ENCODE data around the gene NGB. TPM values are rescaled to one million over a fixed set of nuclear protein-coding genes. Genes with fewer than 3 reads are reported as not detected.
A peak's percentile ranks its signal among the peaks of the same experiment; 100 is the strongest.

NGB gene
- total and polyA plus RNA-seq, 9 of the 15 experiments (the other 6 are each of a cell fraction or from before 2014, with no cell fraction given), result not detected

GRCh38 chr14:77320238-77320935, 49.4 kb upstream of the NGB start, which contains the start of gene POMT2 (continued):
- TF ChIP-seq, protein P1, sequence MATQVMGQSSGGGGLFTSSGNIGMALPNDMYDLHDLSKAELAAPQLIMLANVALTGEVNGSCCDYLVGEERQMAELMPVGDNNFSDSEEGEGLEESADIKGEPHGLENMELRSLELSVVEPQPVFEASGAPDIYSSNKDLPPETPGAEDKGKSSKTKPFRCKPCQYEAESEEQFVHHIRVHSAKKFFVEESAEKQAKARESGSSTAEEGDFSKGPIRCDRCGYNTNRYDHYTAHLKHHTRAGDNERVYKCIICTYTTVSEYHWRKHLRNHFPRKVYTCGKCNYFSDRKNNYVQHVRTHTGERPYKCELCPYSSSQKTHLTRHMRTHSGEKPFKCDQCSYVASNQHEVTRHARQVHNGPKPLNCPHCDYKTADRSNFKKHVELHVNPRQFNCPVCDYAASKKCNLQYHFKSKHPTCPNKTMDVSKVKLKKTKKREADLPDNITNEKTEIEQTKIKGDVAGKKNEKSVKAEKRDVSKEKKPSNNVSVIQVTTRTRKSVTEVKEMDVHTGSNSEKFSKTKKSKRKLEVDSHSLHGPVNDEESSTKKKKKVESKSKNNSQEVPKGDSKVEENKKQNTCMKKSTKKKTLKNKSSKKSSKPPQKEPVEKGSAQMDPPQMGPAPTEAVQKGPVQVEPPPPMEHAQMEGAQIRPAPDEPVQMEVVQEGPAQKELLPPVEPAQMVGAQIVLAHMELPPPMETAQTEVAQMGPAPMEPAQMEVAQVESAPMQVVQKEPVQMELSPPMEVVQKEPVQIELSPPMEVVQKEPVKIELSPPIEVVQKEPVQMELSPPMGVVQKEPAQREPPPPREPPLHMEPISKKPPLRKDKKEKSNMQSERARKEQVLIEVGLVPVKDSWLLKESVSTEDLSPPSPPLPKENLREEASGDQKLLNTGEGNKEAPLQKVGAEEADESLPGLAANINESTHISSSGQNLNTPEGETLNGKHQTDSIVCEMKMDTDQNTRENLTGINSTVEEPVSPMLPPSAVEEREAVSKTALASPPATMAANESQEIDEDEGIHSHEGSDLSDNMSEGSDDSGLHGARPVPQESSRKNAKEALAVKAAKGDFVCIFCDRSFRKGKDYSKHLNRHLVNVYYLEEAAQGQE (IDR thresholded peaks at IDR 0.05; ENCODE audit: borderline replicate concordance), result no peak
- TF ChIP-seq, protein P1 (CRISPR knock-in tag; IDR thresholded peaks at IDR 0.05; ENCODE audit: low read depth), result 0 out of 2 replicates have a peak, but pooled peaks have one; percentile 24
- TF ChIP-seq ZKSCAN3 (CRISPR knock-in tag; IDR thresholded peaks at IDR 0.05) (no peak), DMBX1 (CRISPR knock-in tag; IDR thresholded peaks at IDR 0.05; ENCODE audit: borderline replicate concordance) (no peak), POLR2B (IDR thresholded peaks at IDR 0.05; ENCODE audit: low read depth, partially characterized antibody) (peak; percentile 20), SREBF1 (IDR thresholded peaks at IDR 0.05; ENCODE audit: borderline replicate concordance, low read depth, low read length) (no peak), TRIM25 (IDR thresholded peaks at IDR 0.05; ENCODE audit: borderline replicate concordance) (no peak), ZNF584 (CRISPR knock-in tag; IDR thresholded peaks at IDR 0.05; ENCODE audit: low read depth) (no peak), YY1 (IDR thresholded peaks at IDR 0.05; ENCODE audit: borderline replicate concordance in 1 of 3, control insufficient read depth in 1 of 3, extremely low read depth in 1 of 3, insufficient read depth in 3 of 3, insufficient read length in 1 of 3, insufficient replicate concordance in 2 of 3, low read depth in 1 of 3, low read length in 2 of 3) (peak in 2 of 3 experiments; percentile 21 to 60), SRSF3 (IDR thresholded peaks at IDR 0.05; ENCODE audit: insufficient read depth, low read length) (no peak), PTTG1 (tag; IDR thresholded peaks at IDR 0.05; ENCODE audit: low read depth) (no peak), ARID1B (IDR thresholded peaks at IDR 0.05) (no peak), SIN3B (IDR thresholded peaks at IDR 0.05; ENCODE audit: low read depth) (0 out of 2 replicates have a peak, but pooled peaks have one; percentile 27)
- TF ChIP-seq, protein P2, sequence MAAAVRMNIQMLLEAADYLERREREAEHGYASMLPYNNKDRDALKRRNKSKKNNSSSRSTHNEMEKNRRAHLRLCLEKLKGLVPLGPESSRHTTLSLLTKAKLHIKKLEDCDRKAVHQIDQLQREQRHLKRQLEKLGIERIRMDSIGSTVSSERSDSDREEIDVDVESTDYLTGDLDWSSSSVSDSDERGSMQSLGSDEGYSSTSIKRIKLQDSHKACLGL (CRISPR knock-in tag; IDR thresholded peaks at IDR 0.05; ENCODE audit: borderline replicate concordance, poor library complexity, severe bottlenecking), result no peak
- TF ChIP-seq, protein P3, sequence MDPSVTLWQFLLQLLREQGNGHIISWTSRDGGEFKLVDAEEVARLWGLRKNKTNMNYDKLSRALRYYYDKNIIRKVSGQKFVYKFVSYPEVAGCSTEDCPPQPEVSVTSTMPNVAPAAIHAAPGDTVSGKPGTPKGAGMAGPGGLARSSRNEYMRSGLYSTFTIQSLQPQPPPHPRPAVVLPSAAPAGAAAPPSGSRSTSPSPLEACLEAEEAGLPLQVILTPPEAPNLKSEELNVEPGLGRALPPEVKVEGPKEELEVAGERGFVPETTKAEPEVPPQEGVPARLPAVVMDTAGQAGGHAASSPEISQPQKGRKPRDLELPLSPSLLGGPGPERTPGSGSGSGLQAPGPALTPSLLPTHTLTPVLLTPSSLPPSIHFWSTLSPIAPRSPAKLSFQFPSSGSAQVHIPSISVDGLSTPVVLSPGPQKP (CRISPR knock-in tag; IDR thresholded peaks at IDR 0.05), result no peak
